Measurements from ENCODE around the gene C4orf54.

DNA sequence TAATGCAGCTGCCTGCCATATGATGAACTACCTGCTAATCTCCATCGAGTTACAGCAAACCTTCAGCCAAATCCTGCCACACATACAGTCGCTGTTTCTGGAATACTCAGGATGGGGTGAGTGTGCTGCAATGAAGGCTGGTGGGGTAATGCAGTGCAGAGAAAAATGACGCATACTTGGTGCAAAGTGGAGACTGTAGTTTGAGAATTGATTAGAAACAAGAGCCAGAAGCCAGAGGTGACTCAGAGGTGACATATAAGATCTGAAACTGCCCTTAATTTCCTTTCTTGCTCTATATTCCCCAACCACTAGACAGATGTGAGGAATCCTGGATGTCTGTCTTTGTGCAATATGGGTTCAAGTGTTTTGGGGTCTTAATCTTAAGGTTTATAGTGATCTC, 22.0 kb downstream of the C4orf54 start:
- no peak for TF ChIP-seq POU6F1 (CRISPR knock-in tag; IDR thresholded peaks at IDR 0.05; ENCODE audit: borderline replicate concordance, low read depth)
- TF ChIP-seq TCF4 (CRISPR knock-in tag; IDR thresholded peaks at IDR 0.05; ENCODE audit: borderline replicate concordance), result no peak
- no peak for TF ChIP-seq ZFP3 (CRISPR knock-in tag; IDR thresholded peaks at IDR 0.05)
- TF ChIP-seq ISL1 (CRISPR knock-in tag; IDR thresholded peaks at IDR 0.05), result no peak
- no peak for TF ChIP-seq RARB (CRISPR knock-in tag; IDR thresholded peaks at IDR 0.05)
- TF ChIP-seq, protein P1, sequence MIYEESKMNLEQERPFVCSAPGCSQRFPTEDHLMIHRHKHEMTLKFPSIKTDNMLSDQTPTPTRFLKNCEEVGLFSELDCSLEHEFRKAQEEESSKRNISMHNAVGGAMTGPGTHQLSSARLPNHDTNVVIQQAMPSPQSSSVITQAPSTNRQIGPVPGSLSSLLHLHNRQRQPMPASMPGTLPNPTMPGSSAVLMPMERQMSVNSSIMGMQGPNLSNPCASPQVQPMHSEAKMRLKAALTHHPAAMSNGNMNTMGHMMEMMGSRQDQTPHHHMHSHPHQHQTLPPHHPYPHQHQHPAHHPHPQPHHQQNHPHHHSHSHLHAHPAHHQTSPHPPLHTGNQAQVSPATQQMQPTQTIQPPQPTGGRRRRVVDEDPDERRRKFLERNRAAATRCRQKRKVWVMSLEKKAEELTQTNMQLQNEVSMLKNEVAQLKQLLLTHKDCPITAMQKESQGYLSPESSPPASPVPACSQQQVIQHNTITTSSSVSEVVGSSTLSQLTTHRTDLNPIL (CRISPR knock-in tag; IDR thresholded peaks at IDR 0.05; ENCODE audit: low read depth), result no peak
- TF ChIP-seq, protein P2, sequence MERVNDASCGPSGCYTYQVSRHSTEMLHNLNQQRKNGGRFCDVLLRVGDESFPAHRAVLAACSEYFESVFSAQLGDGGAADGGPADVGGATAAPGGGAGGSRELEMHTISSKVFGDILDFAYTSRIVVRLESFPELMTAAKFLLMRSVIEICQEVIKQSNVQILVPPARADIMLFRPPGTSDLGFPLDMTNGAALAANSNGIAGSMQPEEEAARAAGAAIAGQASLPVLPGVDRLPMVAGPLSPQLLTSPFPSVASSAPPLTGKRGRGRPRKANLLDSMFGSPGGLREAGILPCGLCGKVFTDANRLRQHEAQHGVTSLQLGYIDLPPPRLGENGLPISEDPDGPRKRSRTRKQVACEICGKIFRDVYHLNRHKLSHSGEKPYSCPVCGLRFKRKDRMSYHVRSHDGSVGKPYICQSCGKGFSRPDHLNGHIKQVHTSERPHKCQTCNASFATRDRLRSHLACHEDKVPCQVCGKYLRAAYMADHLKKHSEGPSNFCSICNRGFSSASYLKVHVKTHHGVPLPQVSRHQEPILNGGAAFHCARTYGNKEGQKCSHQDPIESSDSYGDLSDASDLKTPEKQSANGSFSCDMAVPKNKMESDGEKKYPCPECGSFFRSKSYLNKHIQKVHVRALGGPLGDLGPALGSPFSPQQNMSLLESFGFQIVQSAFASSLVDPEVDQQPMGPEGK (CRISPR knock-in tag; IDR thresholded peaks at IDR 0.05; ENCODE audit: borderline replicate concordance), result no peak
- no peak for TF ChIP-seq ARNTL (CRISPR knock-in tag; IDR thresholded peaks at IDR 0.05; ENCODE audit: borderline replicate concordance, low read depth)
- no peak for TF ChIP-seq ESRRG (CRISPR knock-in tag; IDR thresholded peaks at IDR 0.05)

Data from SK-N-SH treated with all-trans-retinoic acid at 6 μM for 48 hours (cell line).